Effector memory CD4-positive, alpha-beta T cell (primary cell): ENCODE data around the gene ALOXE3.

Source experiments
- DNase-seq, 3 donors: peaks; one replicate each; pipeline ENCODE4 v3.0.0-alpha.2; 2020
- H3K27ac ChIP-seq: 2 replicates; pipeline ENCODE4 v1.7.0; 2013; ENCODE audit warnings: mild to moderate bottlenecking, low read length, moderate library complexity; ENCODE audit not compliant: insufficient read depth, poor library complexity, severe bottlenecking
- H3K27me3 ChIP-seq: replicated peaks from 2 replicates; pipeline ENCODE4 v1.7.0; 2013; ENCODE audit warnings: mild to moderate bottlenecking, low read length; ENCODE audit not compliant: insufficient read depth, control insufficient read depth, poor library complexity, severe bottlenecking
- H3K36me3 ChIP-seq: 2 replicates; pipeline ENCODE4 v1.7.0; 2013; ENCODE audit warnings: mild to moderate bottlenecking, low read length, moderate library complexity; ENCODE audit not compliant: control insufficient read depth, insufficient read depth
- H3K4me1 ChIP-seq: 2 replicates; pipeline ENCODE4 v1.7.0; 2013; ENCODE audit warnings: low read length, mild to moderate bottlenecking; ENCODE audit not compliant: control insufficient read depth, insufficient read depth, poor library complexity, severe bottlenecking
- H3K4me3 ChIP-seq: 2 replicates; pipeline ENCODE4 v1.7.0; 2013; ENCODE audit warnings: low read length, low read depth, mild to moderate bottlenecking; ENCODE audit not compliant: insufficient read depth, poor library complexity, severe bottlenecking
- H3K9me3 ChIP-seq: 2 replicates; pipeline ENCODE4 v1.7.0; 2013; ENCODE audit warnings: mild to moderate bottlenecking, low read length, moderate library complexity; ENCODE audit not compliant: control insufficient read depth

The ALOXE3 gene

GRCh38 chr17:8147805-8148404, 29.6 kb upstream of the ALOXE3 start:
- Histone ChIP-seq H3K4me3 (no peak overlapping the region), H3K27me3 (no peaks in the 10 kb centered on the region), H3K27ac (no peak overlapping the region), H3K9me3 (no peaks in the 10 kb centered on the region), H3K36me3 (peaks cover 74% of the 10 kb centered on the region), H3K4me1 (peaks cover 28% of the 10 kb centered on the region)
- DNase-seq, result no peak

- Histone ChIP-seq H3K27me3 (no peaks in the 10 kb centered on the region), H3K4me1 (peaks cover 22% of the 10 kb centered on the region), H3K9me3 (no peaks in the 10 kb centered on the region), H3K27ac (no peak overlapping the region), H3K36me3 (peaks cover 81% of the 10 kb centered on the region), H3K4me3 (no peak overlapping the region)
- DNase-seq, result no peak
These were observed 29.0 kb upstream of the ALOXE3 start for GRCh38 chr17:8147141-8147804.

GRCh38 chr17:8146381-8147140, 28.2 kb upstream of the ALOXE3 start:
- Histone ChIP-seq H3K27ac (no peak overlapping the region), H3K27me3 (no peaks in the 10 kb centered on the region), H3K4me1 (peaks cover 16% of the 10 kb centered on the region), H3K9me3 (no peaks in the 10 kb centered on the region), H3K36me3 (peaks cover 86% of the 10 kb centered on the region), H3K4me3 (no peak overlapping the region)
- DNase-seq, result no peak

DNA sequence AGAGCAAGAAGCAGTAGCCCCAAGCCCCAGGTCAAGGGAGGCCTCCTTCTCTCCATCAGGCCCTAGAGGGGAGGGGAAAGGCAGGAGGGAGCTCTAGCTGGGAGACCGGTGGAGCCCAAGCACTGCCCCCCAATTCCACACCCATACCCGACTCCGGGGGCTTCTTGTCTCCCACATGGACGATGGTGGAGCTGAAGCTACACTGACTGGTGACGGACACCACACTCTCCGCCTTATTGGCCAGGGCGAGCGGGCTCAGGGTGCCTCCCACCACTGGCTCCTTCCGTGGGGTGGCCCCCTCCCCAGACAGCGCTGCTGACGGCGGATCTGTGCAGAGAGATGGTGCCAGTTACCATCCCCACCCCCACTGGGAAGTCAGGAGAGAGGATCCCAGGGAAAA, 27.5 kb upstream of the ALOXE3 start:
- no peak for DNase-seq
- Histone ChIP-seq H3K27me3 (no peaks in the 10 kb centered on the region), H3K36me3 (peaks cover 88% of the 10 kb centered on the region), H3K27ac (no peak overlapping the region), H3K9me3 (no peaks in the 10 kb centered on the region), H3K4me3 (no peak overlapping the region), H3K4me1 (peaks cover 8% of the 10 kb centered on the region)

- H3K36me3 ChIP-seq, result peaks cover 84% of the 10 kb centered on the region
- no peaks in the 10 kb centered on the region for H3K27me3 ChIP-seq
- no peaks in the 10 kb centered on the region for H3K4me1 ChIP-seq
- no peak for DNase-seq
- no peak overlapping the region for H3K4me3 ChIP-seq
- no peak overlapping the region for H3K27ac ChIP-seq
- no peaks in the 10 kb centered on the region for H3K9me3 ChIP-seq
These were observed 26.3 kb upstream of the ALOXE3 start for GRCh38 chr17:8144401-8145231.

- no peak for DNase-seq
- Histone ChIP-seq H3K4me1 (no peaks in the 10 kb centered on the region), H3K36me3 (peaks cover 75% of the 10 kb centered on the region), H3K9me3 (no peaks in the 10 kb centered on the region), H3K4me3 (no peak overlapping the region), H3K27ac (no peak overlapping the region), H3K27me3 (no peaks in the 10 kb centered on the region)
These were observed 25.5 kb upstream of the ALOXE3 start for GRCh38 chr17:8143581-8144400.

DNA sequence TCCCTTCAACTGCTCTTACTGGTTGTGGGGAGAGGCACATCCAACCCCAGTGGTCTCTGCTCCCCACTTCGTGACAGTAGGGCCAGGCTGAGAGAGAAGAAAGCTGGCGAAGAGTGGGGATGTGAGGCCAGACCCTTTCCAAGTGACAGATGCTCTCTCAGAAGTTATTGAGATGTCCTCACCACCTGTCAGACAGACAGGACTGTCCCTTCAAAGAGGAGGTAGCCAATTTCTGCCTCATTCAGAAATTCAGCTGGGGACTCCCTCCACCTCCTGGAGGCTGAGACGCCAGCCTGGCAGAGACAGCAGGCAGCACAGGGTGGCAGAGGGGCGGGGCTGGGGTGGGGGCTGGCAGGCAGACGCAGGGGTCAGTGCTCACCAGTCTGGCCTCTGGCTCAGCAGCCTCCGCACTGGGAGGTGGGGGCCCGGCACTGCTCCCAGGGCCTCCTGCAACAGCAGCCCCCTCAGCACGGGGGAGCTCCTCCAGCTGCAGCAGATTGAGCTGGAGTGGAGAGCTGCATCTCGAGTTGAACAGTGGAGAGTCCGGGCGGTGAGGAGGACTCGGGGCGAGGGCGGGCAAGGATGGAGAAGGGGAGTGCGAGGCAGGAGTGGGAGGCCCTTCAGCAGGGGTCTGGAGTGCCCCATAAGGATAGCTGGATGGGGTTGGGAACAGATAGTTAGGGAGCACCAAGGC, 24.7 kb upstream of the ALOXE3 start:
- Histone ChIP-seq H3K9me3 (no peaks in the 10 kb centered on the region), H3K4me3 (no peak overlapping the region), H3K36me3 (peaks cover 68% of the 10 kb centered on the region), H3K27ac (no peak overlapping the region), H3K4me1 (peaks cover 6% of the 10 kb centered on the region), H3K27me3 (no peaks in the 10 kb centered on the region)
- DNase-seq, result no peak

GRCh38 chr17:8142158-8142886, 24.0 kb upstream of the ALOXE3 start:
- no peak overlapping the region for H3K27ac ChIP-seq
- H3K9me3 ChIP-seq, result no peaks in the 10 kb centered on the region
- H3K36me3 ChIP-seq, result peaks cover 61% of the 10 kb centered on the region
- H3K4me1 ChIP-seq, result peaks cover 7% of the 10 kb centered on the region
- no peaks in the 10 kb centered on the region for H3K27me3 ChIP-seq
- H3K4me3 ChIP-seq, result no peak overlapping the region
- no peak for DNase-seq
